Stimulated activated memory B cell treated with anti-CD40 and anti-IgM and Interleukin-4, amounts not matched to agents 10 μg/mL and 1 μg/mL and 100 μg/mL, for 72 hours (primary cell): Measurements from ENCODE around the gene GPR6.

ENCODE experiments used
- ATAC-seq: fragments of 150-1000 bp; cut with Tn5 transposase; 2 replicates; pipeline ENCODE4 v1.10.0; 2021
- H3K27ac Mint-ChIP-seq: one replicate; pipeline ENCODE4 v1.8.0; 2022; ENCODE audit warnings: mild to moderate bottlenecking, mixed read lengths
- H3K27me3 Mint-ChIP-seq: one replicate; pipeline ENCODE4 v1.8.0; 2022; ENCODE audit warnings: mixed read lengths
- H3K36me3 Mint-ChIP-seq: one replicate; pipeline ENCODE4 v1.8.0; 2022; ENCODE audit warnings: mixed read lengths
- H3K4me1 Mint-ChIP-seq: one replicate; pipeline ENCODE4 v1.8.0; 2022; ENCODE audit warnings: mixed read lengths
- H3K4me3 Mint-ChIP-seq: one replicate; pipeline ENCODE4 v1.8.0; 2022; ENCODE audit warnings: mild to moderate bottlenecking, moderate library complexity, mixed read lengths
- H3K9me3 Mint-ChIP-seq: one replicate; pipeline ENCODE4 v1.8.0; 2022; ENCODE audit warnings: mixed read lengths

The GPR6 gene

GRCh38 chr6:109978174-109979032, at the start of gene GPR6:
TSS of gene GPR6 (plus strand) at chr6:109978311. CDS start at chr6:109979113, 802 bp downstream.
- Mint-ChIP-seq H3K36me3 (no peaks in the 10 kb centered on the region), H3K4me3 (no peak within 1 kb of the TSS), H3K9me3 (peaks cover 2% of the 10 kb centered on the region), H3K4me1 (no peaks in the 10 kb centered on the region), H3K27me3 (peaks cover 60% of the 10 kb centered on the region), H3K27ac (no peak within 1 kb of the TSS)
- ATAC-seq: peak; percentile 55

GRCh38 chr6:109934293-109934692, 43.8 kb upstream of the GPR6 start:
- H3K9me3 Mint-ChIP-seq: peaks cover 3% of the 10 kb centered on the region
- no peaks in the 10 kb centered on the region for H3K27me3 Mint-ChIP-seq
- H3K4me3 Mint-ChIP-seq: no peak overlapping the region
- no peak overlapping the region for H3K27ac Mint-ChIP-seq
- H3K36me3 Mint-ChIP-seq: peaks cover 6% of the 10 kb centered on the region
- no peak for ATAC-seq
- no peaks in the 10 kb centered on the region for H3K4me1 Mint-ChIP-seq

GRCh38 chr6:109939654-109940053, 38.5 kb upstream of the GPR6 start:
- Mint-ChIP-seq H3K36me3 (peaks cover 6% of the 10 kb centered on the region), H3K4me3 (no peak overlapping the region), H3K27me3 (peaks cover 8% of the 10 kb centered on the region), H3K27ac (no peak overlapping the region), H3K9me3 (peaks cover 3% of the 10 kb centered on the region), H3K4me1 (no peaks in the 10 kb centered on the region)
- no peak for ATAC-seq

- Mint-ChIP-seq H3K27ac (no peak overlapping the region), H3K36me3 (no peaks in the 10 kb centered on the region), H3K27me3 (peaks cover 22% of the 10 kb centered on the region), H3K4me3 (no peak overlapping the region), H3K4me1 (no peaks in the 10 kb centered on the region), H3K9me3 (no peaks in the 10 kb centered on the region)
- ATAC-seq: no peak
Measured at GRCh38 chr6:109944448-109944847, 33.7 kb upstream of the GPR6 start.

GRCh38 chr6:109945091-109945490, 33.0 kb upstream of the GPR6 start:
- Mint-ChIP-seq H3K36me3 (no peaks in the 10 kb centered on the region), H3K4me3 (no peak overlapping the region), H3K4me1 (no peaks in the 10 kb centered on the region), H3K27me3 (peaks cover 28% of the 10 kb centered on the region), H3K9me3 (no peaks in the 10 kb centered on the region), H3K27ac (no peak overlapping the region)
- ATAC-seq: no peak

GRCh38 chr6:109946979-109947378, 31.1 kb upstream of the GPR6 start:
- H3K4me1 Mint-ChIP-seq: no peaks in the 10 kb centered on the region
- no peaks in the 10 kb centered on the region for H3K36me3 Mint-ChIP-seq
- ATAC-seq: no peak
- no peak overlapping the region for H3K4me3 Mint-ChIP-seq
- H3K9me3 Mint-ChIP-seq: peaks cover 3% of the 10 kb centered on the region
- H3K27me3 Mint-ChIP-seq: peaks cover 28% of the 10 kb centered on the region
- H3K27ac Mint-ChIP-seq: no peak overlapping the region

GRCh38 chr6:109949281-109950065, 28.6 kb upstream of the GPR6 start:
- Mint-ChIP-seq H3K36me3 (peaks cover 2% of the 10 kb centered on the region), H3K4me1 (no peaks in the 10 kb centered on the region), H3K27ac (no peak overlapping the region), H3K4me3 (no peak overlapping the region), H3K27me3 (peaks cover 20% of the 10 kb centered on the region), H3K9me3 (peaks cover 4% of the 10 kb centered on the region)
- no peak for ATAC-seq

GRCh38 chr6:109955491-109955890, 22.6 kb upstream of the GPR6 start:
- ATAC-seq: no peak
- H3K9me3 Mint-ChIP-seq: peaks cover 16% of the 10 kb centered on the region
- H3K27ac Mint-ChIP-seq: no peak overlapping the region
- no peaks in the 10 kb centered on the region for H3K4me1 Mint-ChIP-seq
- H3K27me3 Mint-ChIP-seq: peaks cover 16% of the 10 kb centered on the region
- peaks cover 5% of the 10 kb centered on the region for H3K36me3 Mint-ChIP-seq
- no peak overlapping the region for H3K4me3 Mint-ChIP-seq

- Mint-ChIP-seq H3K36me3 (peaks cover 5% of the 10 kb centered on the region), H3K27ac (no peak overlapping the region), H3K4me3 (no peak overlapping the region), H3K9me3 (peaks cover 14% of the 10 kb centered on the region), H3K27me3 (peaks cover 16% of the 10 kb centered on the region), H3K4me1 (no peaks in the 10 kb centered on the region)
- no peak for ATAC-seq
Measured at GRCh38 chr6:109958626-109959025, 19.5 kb upstream of the GPR6 start.

- Mint-ChIP-seq H3K27me3 (peaks cover 16% of the 10 kb centered on the region), H3K4me1 (no peaks in the 10 kb centered on the region), H3K9me3 (peaks cover 4% of the 10 kb centered on the region), H3K27ac (no peak overlapping the region), H3K4me3 (no peak overlapping the region), H3K36me3 (no peaks in the 10 kb centered on the region)
- ATAC-seq: peak; percentile 24
Measured at GRCh38 chr6:109961611-109962041, 16.5 kb upstream of the GPR6 start.

- H3K36me3 Mint-ChIP-seq: no peaks in the 10 kb centered on the region
- ATAC-seq: no peak
- no peak overlapping the region for H3K4me3 Mint-ChIP-seq
- H3K27me3 Mint-ChIP-seq: peaks cover 12% of the 10 kb centered on the region
- H3K27ac Mint-ChIP-seq: no peak overlapping the region
- no peaks in the 10 kb centered on the region for H3K4me1 Mint-ChIP-seq
- peaks cover 4% of the 10 kb centered on the region for H3K9me3 Mint-ChIP-seq
Measured at GRCh38 chr6:109962271-109962670, 15.8 kb upstream of the GPR6 start.

- Mint-ChIP-seq H3K36me3 (no peaks in the 10 kb centered on the region), H3K27me3 (peaks cover 8% of the 10 kb centered on the region), H3K4me1 (no peaks in the 10 kb centered on the region), H3K4me3 (no peak overlapping the region), H3K27ac (no peak overlapping the region), H3K9me3 (peaks cover 4% of the 10 kb centered on the region)
- ATAC-seq: no peak
Measured at GRCh38 chr6:109963598-109964170, 14.4 kb upstream of the GPR6 start.

- no peaks in the 10 kb centered on the region for H3K4me1 Mint-ChIP-seq
- H3K27ac Mint-ChIP-seq: no peak overlapping the region
- peaks cover 8% of the 10 kb centered on the region for H3K27me3 Mint-ChIP-seq
- H3K36me3 Mint-ChIP-seq: no peaks in the 10 kb centered on the region
- H3K9me3 Mint-ChIP-seq: peaks cover 4% of the 10 kb centered on the region
- no peak overlapping the region for H3K4me3 Mint-ChIP-seq
- ATAC-seq: no peak
Measured at GRCh38 chr6:109964949-109965348, 13.2 kb upstream of the GPR6 start.

GRCh38 chr6:109966299-109966698, 11.8 kb upstream of the GPR6 start:
- Mint-ChIP-seq H3K4me3 (no peak overlapping the region), H3K9me3 (peaks cover 4% of the 10 kb centered on the region), H3K27ac (no peak overlapping the region), H3K4me1 (no peaks in the 10 kb centered on the region), H3K27me3 (peaks cover 11% of the 10 kb centered on the region), H3K36me3 (no peaks in the 10 kb centered on the region)
- no peak for ATAC-seq

GRCh38 chr6:109977791-109978173, 329 bp upstream of the GPR6 start:
- H3K27ac Mint-ChIP-seq: no peak overlapping the region
- H3K4me3 Mint-ChIP-seq: no peak overlapping the region
- no peaks in the 10 kb centered on the region for H3K36me3 Mint-ChIP-seq
- H3K9me3 Mint-ChIP-seq: peaks cover 2% of the 10 kb centered on the region
- peaks cover 59% of the 10 kb centered on the region for H3K27me3 Mint-ChIP-seq
- ATAC-seq: no peak
- no peaks in the 10 kb centered on the region for H3K4me1 Mint-ChIP-seq
